WTC11 (cell line): ENCODE data around the gene NINL. TPM values are rescaled to one million over a fixed set of nuclear protein-coding genes. Genes with fewer than 3 reads are reported as not detected.

Experiments used
- ATAC-seq: fragments of 200-7000 bp; cut with Tn5 transposase; 2 replicates; pipeline ENCODE4 v1.10.0; 2021; ENCODE audit warnings: mild to moderate bottlenecking, moderate library complexity
- CTCF ChIA-PET: fragments of 300-600 bp; sonication (Branson Sonifier 250); formaldehyde crosslinking; loops from one replicate; lab custom pipeline; 2021; ENCODE audit warnings: antibody characterized with exemption; lab: Charles Lee
- POLR2A ChIA-PET: fragments of 350-600 bp; sonication (Branson Sonifier 250); formaldehyde crosslinking; loops from one replicate; lab custom pipeline; 2021; ENCODE audit warnings: antibody characterized with exemption; lab: Charles Lee
- DNase-seq: peaks from one replicate; pipeline ENCODE4 v3.0.0; 2021; ENCODE audit warnings: low spot score
- H3K27ac Mint-ChIP-seq: 2 replicates; pipeline ENCODE4 v1.8.0; 2021; ENCODE audit warnings: mixed read lengths
- H3K27me3 Mint-ChIP-seq: 2 replicates; pipeline ENCODE4 v1.8.0; 2021; ENCODE audit warnings: low read depth, mild to moderate bottlenecking, moderate library complexity, mixed read lengths
- H3K36me3 Mint-ChIP-seq: 2 replicates; pipeline ENCODE4 v1.8.0; 2021; ENCODE audit warnings: mixed read lengths
- H3K4me1 Mint-ChIP-seq: 2 replicates; pipeline ENCODE4 v1.8.0; 2022; ENCODE audit warnings: mixed read lengths
- H3K4me3 Mint-ChIP-seq: 2 replicates; pipeline ENCODE4 v1.8.0; 2021; ENCODE audit warnings: mild to moderate bottlenecking, moderate library complexity, mixed read lengths
- H3K9me3 Mint-ChIP-seq: 2 replicates; pipeline ENCODE4 v1.8.0; 2021; ENCODE audit warnings: mixed read lengths
- FOXJ3 ChIP-seq: sonication (generic); formaldehyde crosslinking; IDR thresholded peaks from 2 replicates; pipeline ENCODE4 v1.9.0; 2021; ENCODE audit warnings: missing genetic modification reagents, mild to moderate bottlenecking, borderline replicate concordance
- GABPB1 ChIP-seq: sonication (generic); formaldehyde crosslinking; IDR thresholded peaks from 2 replicates; pipeline ENCODE4 v1.8.1; 2023; ENCODE audit warnings: mild to moderate bottlenecking, missing genetic modification reagents
- GRHL2 ChIP-seq: fragments of 250-450 bp; sonication (Bioruptor Pico); IDR thresholded peaks from 2 replicates; pipeline ENCODE4 v1.8.0; 2022; ENCODE audit warnings: mild to moderate bottlenecking, moderate library complexity; ENCODE audit not compliant: insufficient replicate concordance, severe bottlenecking
- IRF2 ChIP-seq: sonication (generic); formaldehyde crosslinking; IDR thresholded peaks from 2 replicates; pipeline ENCODE4 v1.8.0; 2022; ENCODE audit warnings: low read depth, missing genetic modification reagents, borderline replicate concordance
- JAZF1 ChIP-seq: fragments of 250-450 bp; sonication (Bioruptor Pico); IDR thresholded peaks from 2 replicates; pipeline ENCODE4 v1.9.0; 2021; ENCODE audit warnings: moderate library complexity, mild to moderate bottlenecking, inconsistent platforms
- NFYB ChIP-seq: sonication (generic); formaldehyde crosslinking; conservative IDR thresholded peaks from 2 replicates; pipeline ENCODE4 v1.8.0; 2022; ENCODE audit warnings: low read depth, missing genetic modification reagents
- TCF7 ChIP-seq: sonication (generic); formaldehyde crosslinking; IDR thresholded peaks from 2 replicates; pipeline ENCODE4 v1.8.0; 2022; ENCODE audit warnings: mild to moderate bottlenecking, low read depth, missing genetic modification reagents, moderate library complexity
- ZNF396 ChIP-seq: fragments of 250-450 bp; sonication (Bioruptor Pico); IDR thresholded peaks from 2 replicates; pipeline ENCODE4 v1.8.0; 2021; ENCODE audit warnings: mild to moderate bottlenecking, moderate library complexity, borderline replicate concordance
- total RNA-seq: library from RNA; stranded (reverse); gene quantifications from 3 replicates; pipeline ENCODE4 v1.2.3, GENCODE V29; 2021
- TF ChIP-seq, protein P1 (sequence below): sonication (generic); formaldehyde crosslinking; IDR thresholded peaks from 2 replicates; pipeline ENCODE4 v1.8.0; 2022; ENCODE audit warnings: mild to moderate bottlenecking, missing genetic modification reagents
- TF ChIP-seq, protein P2 (sequence below): sonication (generic); formaldehyde crosslinking; IDR thresholded peaks from 2 replicates; pipeline ENCODE4 v1.8.1; 2023; ENCODE audit warnings: mild to moderate bottlenecking, missing genetic modification reagents, moderate library complexity
- TF ChIP-seq, protein P3 (sequence below): fragments of 250-450 bp; sonication (Bioruptor Pico); IDR thresholded peaks from 2 replicates; pipeline ENCODE4 v1.8.0; 2021; ENCODE audit warnings: mild to moderate bottlenecking
- TF ChIP-seq, protein P4 (sequence below): sonication (generic); formaldehyde crosslinking; IDR thresholded peaks from 2 replicates; pipeline ENCODE4 v1.8.1; 2022; ENCODE audit warnings: mild to moderate bottlenecking, moderate library complexity, missing genetic modification reagents
- TF ChIP-seq, protein P5 (sequence below): sonication (generic); formaldehyde crosslinking; IDR thresholded peaks from 2 replicates; pipeline ENCODE4 v1.8.0; 2022; ENCODE audit warnings: mild to moderate bottlenecking, missing genetic modification reagents
- TF ChIP-seq, protein P6 (sequence below): sonication (generic); formaldehyde crosslinking; IDR thresholded peaks from 2 replicates; pipeline ENCODE4 v1.8.1; 2022; ENCODE audit warnings: low read depth, mild to moderate bottlenecking, moderate library complexity, missing genetic modification reagents, borderline replicate concordance
- TF ChIP-seq, protein P7 (sequence below): fragments of 200-600 bp; IDR thresholded peaks from 2 replicates; pipeline ENCODE4 v1.8.0; 2022; ENCODE audit warnings: antibody characterized with exemption
- TF ChIP-seq, protein P8 (sequence below): sonication (generic); formaldehyde crosslinking; IDR thresholded peaks from 2 replicates; pipeline ENCODE4 v1.8.0; 2023; ENCODE audit warnings: missing genetic modification reagents, mild to moderate bottlenecking, borderline replicate concordance

NINL gene
- total RNA-seq, 1 experiment from 2014 or later = 36.0 TPM

DNA sequence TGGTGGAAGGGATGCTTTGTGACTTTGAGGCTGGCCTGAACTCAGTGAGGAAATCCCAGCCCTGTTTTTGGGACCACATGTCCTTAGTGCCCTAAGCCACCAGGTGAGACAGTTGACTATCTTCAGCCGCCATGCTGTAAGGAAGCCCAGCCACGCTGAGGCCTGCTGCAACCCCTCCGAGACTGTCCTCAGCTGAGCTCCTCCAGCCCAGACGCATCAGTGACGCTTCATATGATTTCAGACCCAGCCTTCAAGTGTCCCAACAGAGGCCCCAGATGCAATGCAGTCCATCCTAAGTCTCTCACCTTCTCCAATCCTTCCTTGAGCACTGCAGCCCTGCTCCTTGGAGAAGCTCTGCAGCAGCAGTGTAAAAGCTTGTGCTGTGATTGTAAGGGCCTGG is 76.2 kb downstream of the NINL start (continued):
- TF ChIP-seq, protein P1, sequence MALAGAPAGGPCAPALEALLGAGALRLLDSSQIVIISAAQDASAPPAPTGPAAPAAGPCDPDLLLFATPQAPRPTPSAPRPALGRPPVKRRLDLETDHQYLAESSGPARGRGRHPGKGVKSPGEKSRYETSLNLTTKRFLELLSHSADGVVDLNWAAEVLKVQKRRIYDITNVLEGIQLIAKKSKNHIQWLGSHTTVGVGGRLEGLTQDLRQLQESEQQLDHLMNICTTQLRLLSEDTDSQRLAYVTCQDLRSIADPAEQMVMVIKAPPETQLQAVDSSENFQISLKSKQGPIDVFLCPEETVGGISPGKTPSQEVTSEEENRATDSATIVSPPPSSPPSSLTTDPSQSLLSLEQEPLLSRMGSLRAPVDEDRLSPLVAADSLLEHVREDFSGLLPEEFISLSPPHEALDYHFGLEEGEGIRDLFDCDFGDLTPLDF (CRISPR knock-in tag) = no peak
- TF ChIP-seq, protein P2, sequence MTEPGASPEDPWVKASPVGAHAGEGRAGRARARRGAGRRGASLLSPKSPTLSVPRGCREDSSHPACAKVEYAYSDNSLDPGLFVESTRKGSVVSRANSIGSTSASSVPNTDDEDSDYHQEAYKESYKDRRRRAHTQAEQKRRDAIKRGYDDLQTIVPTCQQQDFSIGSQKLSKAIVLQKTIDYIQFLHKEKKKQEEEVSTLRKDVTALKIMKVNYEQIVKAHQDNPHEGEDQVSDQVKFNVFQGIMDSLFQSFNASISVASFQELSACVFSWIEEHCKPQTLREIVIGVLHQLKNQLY = no peak
- no peak for TF ChIP-seq NFYB (CRISPR knock-in tag)
- TF ChIP-seq, protein P3, sequence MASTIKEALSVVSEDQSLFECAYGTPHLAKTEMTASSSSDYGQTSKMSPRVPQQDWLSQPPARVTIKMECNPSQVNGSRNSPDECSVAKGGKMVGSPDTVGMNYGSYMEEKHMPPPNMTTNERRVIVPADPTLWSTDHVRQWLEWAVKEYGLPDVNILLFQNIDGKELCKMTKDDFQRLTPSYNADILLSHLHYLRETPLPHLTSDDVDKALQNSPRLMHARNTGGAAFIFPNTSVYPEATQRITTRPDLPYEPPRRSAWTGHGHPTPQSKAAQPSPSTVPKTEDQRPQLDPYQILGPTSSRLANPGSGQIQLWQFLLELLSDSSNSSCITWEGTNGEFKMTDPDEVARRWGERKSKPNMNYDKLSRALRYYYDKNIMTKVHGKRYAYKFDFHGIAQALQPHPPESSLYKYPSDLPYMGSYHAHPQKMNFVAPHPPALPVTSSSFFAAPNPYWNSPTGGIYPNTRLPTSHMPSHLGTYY (CRISPR knock-in tag) = no peak
- TF ChIP-seq, protein P4, sequence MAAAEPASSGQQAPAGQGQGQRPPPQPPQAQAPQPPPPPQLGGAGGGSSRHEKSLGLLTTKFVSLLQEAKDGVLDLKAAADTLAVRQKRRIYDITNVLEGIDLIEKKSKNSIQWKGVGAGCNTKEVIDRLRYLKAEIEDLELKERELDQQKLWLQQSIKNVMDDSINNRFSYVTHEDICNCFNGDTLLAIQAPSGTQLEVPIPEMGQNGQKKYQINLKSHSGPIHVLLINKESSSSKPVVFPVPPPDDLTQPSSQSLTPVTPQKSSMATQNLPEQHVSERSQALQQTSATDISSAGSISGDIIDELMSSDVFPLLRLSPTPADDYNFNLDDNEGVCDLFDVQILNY (CRISPR knock-in tag) = no peak
- TF ChIP-seq, protein P5, sequence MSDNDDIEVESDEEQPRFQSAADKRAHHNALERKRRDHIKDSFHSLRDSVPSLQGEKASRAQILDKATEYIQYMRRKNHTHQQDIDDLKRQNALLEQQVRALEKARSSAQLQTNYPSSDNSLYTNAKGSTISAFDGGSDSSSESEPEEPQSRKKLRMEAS (CRISPR knock-in tag) = no peak
- no peak for TF ChIP-seq IRF2 (CRISPR knock-in tag)
- no peak for TF ChIP-seq GRHL2

DNA sequence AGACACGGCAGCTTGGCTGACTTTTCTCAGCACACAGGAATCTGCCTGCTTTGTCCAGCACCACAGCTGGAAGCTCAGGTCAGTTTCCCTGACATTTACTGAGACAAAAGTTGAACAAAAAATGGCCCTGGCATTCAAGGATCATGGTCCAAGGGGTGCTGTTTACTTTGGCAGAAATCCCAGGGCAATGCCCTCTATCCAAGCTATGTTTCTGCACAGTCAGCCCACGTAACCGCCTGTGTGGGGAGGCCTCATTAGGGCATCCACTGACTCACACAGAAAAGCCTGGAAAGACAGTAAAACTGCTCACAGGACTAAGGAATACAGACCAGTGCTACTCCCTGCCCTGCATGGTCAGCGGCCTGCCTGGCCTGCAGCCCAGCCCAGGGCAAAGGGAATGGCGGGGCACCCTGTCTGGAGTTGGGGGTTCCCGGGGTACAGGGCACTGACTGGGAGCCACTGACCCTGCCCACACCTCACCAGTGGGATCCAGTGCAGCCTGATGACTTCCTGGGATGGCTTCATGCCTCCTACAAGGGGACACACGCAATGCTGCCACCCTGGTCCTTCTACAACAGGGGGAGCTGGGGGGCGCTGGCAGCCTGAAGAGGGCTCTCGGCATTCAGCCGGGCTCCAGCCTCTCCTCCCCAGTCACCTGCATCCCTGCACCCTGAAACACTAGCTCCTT is 77.1 kb downstream of the NINL start:
- TF ChIP-seq GABPB1 (CRISPR knock-in tag) = peak; percentile 87
- TF ChIP-seq FOXJ3 (CRISPR knock-in tag) = no peak
- TF ChIP-seq, protein P6, sequence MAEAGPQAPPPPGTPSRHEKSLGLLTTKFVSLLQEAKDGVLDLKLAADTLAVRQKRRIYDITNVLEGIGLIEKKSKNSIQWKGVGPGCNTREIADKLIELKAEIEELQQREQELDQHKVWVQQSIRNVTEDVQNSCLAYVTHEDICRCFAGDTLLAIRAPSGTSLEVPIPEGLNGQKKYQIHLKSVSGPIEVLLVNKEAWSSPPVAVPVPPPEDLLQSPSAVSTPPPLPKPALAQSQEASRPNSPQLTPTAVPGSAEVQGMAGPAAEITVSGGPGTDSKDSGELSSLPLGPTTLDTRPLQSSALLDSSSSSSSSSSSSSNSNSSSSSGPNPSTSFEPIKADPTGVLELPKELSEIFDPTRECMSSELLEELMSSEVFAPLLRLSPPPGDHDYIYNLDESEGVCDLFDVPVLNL (CRISPR knock-in tag) = no peak
- TF ChIP-seq, all 79 proteins: peak for 1
- no peak overlapping the region for H3K4me3 Mint-ChIP-seq
- peaks cover 59% of the 10 kb centered on the region for H3K36me3 Mint-ChIP-seq
- DNase-seq (no peak), ATAC-seq (no peak; the same call in 1 of the 2 replicates)
- H3K9me3 Mint-ChIP-seq = no peaks in the 10 kb centered on the region
- CTCF ChIA-PET = interaction anchor here (1.0 to 1.6 kb wide), 4 partner anchors 8 to 32 kb away, joined by 3 to 5 read pairs (median 4); no protein-coding TSS in a partner anchor
- POLR2A ChIA-PET = no interaction called here
- H3K27me3 Mint-ChIP-seq = no peaks in the 10 kb centered on the region
- no peak overlapping the region for H3K27ac Mint-ChIP-seq
- H3K4me1 Mint-ChIP-seq = no peaks in the 10 kb centered on the region

DNA sequence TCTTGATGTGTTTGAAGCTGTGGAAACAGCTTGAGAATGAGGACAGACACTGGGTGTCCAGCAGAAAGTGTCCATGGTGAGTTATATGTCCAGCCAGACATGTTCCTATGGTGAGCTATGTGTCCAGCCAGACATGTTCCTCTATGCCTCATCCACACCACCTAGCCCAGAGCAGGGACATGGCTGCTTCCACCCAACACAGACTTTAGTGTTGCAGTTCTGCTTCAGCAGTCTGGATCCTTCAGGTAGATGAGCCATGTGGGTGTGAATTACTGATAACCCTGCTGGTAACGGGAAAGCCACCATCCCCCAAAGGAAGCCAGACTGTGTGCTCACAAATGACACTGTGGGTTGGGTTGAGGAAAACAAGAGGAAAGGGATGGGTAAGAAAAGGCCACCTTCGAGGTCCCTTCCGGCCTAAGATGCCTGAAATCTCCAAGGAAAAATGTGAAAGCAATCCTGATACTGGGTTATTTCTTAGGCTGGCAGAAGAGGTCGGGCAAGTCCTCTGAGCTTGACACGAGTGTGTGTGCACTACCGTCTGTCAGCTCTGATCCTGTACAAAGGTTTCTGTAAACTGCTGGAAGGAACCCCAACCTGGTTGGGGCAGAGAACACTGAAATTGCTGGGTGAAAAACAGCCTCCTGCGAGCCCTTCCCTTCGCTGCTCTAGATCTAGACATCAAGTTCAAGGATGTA is 77.8 kb downstream of the NINL start:
- TF ChIP-seq, protein P7, sequence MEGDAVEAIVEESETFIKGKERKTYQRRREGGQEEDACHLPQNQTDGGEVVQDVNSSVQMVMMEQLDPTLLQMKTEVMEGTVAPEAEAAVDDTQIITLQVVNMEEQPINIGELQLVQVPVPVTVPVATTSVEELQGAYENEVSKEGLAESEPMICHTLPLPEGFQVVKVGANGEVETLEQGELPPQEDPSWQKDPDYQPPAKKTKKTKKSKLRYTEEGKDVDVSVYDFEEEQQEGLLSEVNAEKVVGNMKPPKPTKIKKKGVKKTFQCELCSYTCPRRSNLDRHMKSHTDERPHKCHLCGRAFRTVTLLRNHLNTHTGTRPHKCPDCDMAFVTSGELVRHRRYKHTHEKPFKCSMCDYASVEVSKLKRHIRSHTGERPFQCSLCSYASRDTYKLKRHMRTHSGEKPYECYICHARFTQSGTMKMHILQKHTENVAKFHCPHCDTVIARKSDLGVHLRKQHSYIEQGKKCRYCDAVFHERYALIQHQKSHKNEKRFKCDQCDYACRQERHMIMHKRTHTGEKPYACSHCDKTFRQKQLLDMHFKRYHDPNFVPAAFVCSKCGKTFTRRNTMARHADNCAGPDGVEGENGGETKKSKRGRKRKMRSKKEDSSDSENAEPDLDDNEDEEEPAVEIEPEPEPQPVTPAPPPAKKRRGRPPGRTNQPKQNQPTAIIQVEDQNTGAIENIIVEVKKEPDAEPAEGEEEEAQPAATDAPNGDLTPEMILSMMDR = no peak
- TF ChIP-seq TCF7 (CRISPR knock-in tag) (no peak), JAZF1 (CRISPR knock-in tag) (no peak), ZNF396 (CRISPR knock-in tag) (no peak)
- TF ChIP-seq, protein P8, sequence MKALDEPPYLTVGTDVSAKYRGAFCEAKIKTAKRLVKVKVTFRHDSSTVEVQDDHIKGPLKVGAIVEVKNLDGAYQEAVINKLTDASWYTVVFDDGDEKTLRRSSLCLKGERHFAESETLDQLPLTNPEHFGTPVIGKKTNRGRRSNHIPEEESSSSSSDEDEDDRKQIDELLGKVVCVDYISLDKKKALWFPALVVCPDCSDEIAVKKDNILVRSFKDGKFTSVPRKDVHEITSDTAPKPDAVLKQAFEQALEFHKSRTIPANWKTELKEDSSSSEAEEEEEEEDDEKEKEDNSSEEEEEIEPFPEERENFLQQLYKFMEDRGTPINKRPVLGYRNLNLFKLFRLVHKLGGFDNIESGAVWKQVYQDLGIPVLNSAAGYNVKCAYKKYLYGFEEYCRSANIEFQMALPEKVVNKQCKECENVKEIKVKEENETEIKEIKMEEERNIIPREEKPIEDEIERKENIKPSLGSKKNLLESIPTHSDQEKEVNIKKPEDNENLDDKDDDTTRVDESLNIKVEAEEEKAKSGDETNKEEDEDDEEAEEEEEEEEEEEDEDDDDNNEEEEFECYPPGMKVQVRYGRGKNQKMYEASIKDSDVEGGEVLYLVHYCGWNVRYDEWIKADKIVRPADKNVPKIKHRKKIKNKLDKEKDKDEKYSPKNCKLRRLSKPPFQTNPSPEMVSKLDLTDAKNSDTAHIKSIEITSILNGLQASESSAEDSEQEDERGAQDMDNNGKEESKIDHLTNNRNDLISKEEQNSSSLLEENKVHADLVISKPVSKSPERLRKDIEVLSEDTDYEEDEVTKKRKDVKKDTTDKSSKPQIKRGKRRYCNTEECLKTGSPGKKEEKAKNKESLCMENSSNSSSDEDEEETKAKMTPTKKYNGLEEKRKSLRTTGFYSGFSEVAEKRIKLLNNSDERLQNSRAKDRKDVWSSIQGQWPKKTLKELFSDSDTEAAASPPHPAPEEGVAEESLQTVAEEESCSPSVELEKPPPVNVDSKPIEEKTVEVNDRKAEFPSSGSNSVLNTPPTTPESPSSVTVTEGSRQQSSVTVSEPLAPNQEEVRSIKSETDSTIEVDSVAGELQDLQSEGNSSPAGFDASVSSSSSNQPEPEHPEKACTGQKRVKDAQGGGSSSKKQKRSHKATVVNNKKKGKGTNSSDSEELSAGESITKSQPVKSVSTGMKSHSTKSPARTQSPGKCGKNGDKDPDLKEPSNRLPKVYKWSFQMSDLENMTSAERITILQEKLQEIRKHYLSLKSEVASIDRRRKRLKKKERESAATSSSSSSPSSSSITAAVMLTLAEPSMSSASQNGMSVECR = no peak
- TF ChIP-seq, all 79 proteins: peak for 0
- Mint-ChIP-seq H3K27me3 (no peaks in the 10 kb centered on the region), H3K4me3 (no peak overlapping the region), H3K4me1 (no peaks in the 10 kb centered on the region), H3K9me3 (no peaks in the 10 kb centered on the region), H3K36me3 (peaks cover 56% of the 10 kb centered on the region), H3K27ac (no peak overlapping the region)
- ATAC-seq (no peak), DNase-seq (no peak)
- ChIA-PET CTCF (interaction anchor here (1.6 kb wide), 1 partner anchor 7 kb away, joined by 3 read pairs; no protein-coding TSS in a partner anchor), POLR2A (no interaction called here)
